MV-4-11 (cell line): ENCODE data around the gene CCDC106.

Experiments
- DNase-seq: peaks from one replicate; lab custom pipeline; 2025; lab: John Stamatoyannopoulos, UW

CCDC106 gene

GRCh38 chr19:55635856-55636440, 12.1 kb upstream of the CCDC106 start:
- no peak for DNase-seq

- no peak for DNase-seq
Measured at GRCh38 chr19:55636723-55637122, 11.3 kb upstream of the CCDC106 start.

GRCh38 chr19:55637534-55637933, 10.5 kb upstream of the CCDC106 start:
- no peak for DNase-seq

- peak; percentile 76 for DNase-seq
Measured at GRCh38 chr19:55638864-55639359, 9.1 kb upstream of the CCDC106 start.

- no peak for DNase-seq
Measured at GRCh38 chr19:55640043-55640576, 7.9 kb upstream of the CCDC106 start.

GRCh38 chr19:55640577-55641425, 7.2 kb upstream of the CCDC106 start, which contains the start of gene ZNF580:
TSS of gene ZNF580 (plus strand) at chr19:55641002. CDS start at chr19:55642509, 1,507 bp downstream.
- DNase-seq: peak; percentile 40

GRCh38 chr19:55641426-55642152, 6.4 kb upstream of the CCDC106 start:
- no peak for DNase-seq

GRCh38 chr19:55642153-55643002, 5.6 kb upstream of the CCDC106 start:
- DNase-seq: no peak

- peak; percentile 74 for DNase-seq
Measured at GRCh38 chr19:55643003-55643886, 4.8 kb upstream of the CCDC106 start, which contains the start of gene ZNF581. TSS of gene ZNF581 (plus strand) at chr19:55643649. CDS start at chr19:55644572, 923 bp downstream.

GRCh38 chr19:55643887-55644176, 4.2 kb upstream of the CCDC106 start:
- DNase-seq: no peak

- no peak for DNase-seq
Measured at GRCh38 chr19:55644191-55644833, 3.7 kb upstream of the CCDC106 start.

GRCh38 chr19:55644842-55645511, 3.0 kb upstream of the CCDC106 start:
- no peak for DNase-seq

- DNase-seq: no peak
Measured at GRCh38 chr19:55645512-55645881, 2.5 kb upstream of the CCDC106 start.

- no peak for DNase-seq
Measured at GRCh38 chr19:55646889-55647731, 902 bp upstream of the CCDC106 start.

- no peak for DNase-seq
Measured at GRCh38 chr19:55648585-55649267, 714 bp downstream of the CCDC106 start.

- DNase-seq: no peak
Measured at GRCh38 chr19:55649268-55650125, 1.5 kb downstream of the CCDC106 start.

- DNase-seq: no peak
Measured at GRCh38 chr19:55650126-55650557, 2.1 kb downstream of the CCDC106 start.
